ENCODE data around the gene CARTPT. TPM values are rescaled to one million over a fixed set of nuclear protein-coding genes. Genes with fewer than 3 reads are reported as not detected.

CARTPT gene
- total RNA-seq (2014; rRNA removed; shearing (Covaris generic)) = not detected in 2 replicates

DNA sequence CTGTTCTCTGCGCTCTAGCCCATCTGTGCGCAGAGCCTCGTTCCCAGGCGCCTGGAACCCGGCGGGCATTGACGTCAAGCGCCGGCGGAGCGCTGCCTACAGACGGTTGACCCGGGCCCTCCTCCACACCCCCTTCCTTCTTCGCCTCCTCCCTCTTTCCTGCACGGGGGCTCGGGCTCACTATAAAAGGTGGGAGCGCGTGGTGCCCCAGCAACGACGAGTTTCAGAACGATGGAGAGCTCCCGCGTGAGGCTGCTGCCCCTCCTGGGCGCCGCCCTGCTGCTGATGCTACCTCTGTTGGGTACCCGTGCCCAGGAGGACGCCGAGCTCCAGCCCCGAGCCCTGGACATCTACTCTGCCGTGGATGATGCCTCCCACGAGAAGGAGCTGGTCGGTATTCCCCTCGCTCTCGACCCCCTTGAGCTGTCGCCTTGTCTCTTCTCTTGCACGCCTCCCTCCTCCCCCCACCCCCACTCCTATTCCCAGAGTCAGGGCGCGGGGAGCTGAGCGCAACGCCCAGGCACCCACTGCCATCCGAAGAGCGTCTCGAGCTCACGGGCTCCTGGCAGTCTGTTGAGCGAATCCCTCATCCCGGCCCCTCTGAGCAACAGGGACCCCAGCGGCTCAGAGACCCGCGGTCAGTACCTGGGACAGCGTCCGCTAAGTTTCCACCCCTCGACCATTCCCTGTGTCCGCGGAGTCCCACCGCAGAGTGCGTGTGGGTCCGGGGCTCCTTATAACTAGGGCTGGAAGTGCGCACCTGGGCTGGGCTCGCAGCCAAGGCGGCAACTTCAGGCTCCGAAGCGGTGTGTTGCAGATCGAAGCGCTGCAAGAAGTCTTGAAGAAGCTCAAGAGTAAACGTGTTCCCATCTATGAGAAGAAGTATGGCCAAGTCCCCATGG is at the start of gene CARTPT:
Gene CARTPT, plus strand, starts transcription at position 213 of the 902 bp plus-strand sequence. Its CDS starts 19 bp downstream, at position 232.

Other genes starting within 250 kb of the CARTPT start
- 59.1 and 62.6 TPM in 2 replicates for gene MCCC2, start 131.9 kb upstream of the CARTPT start, total RNA-seq (2014; rRNA removed; shearing (Covaris generic))